ENCODE data around the gene B3GNT7. TPM values are rescaled to one million over a fixed set of nuclear protein-coding genes. Genes with fewer than 3 reads are reported as not detected.

Gene B3GNT7
- total RNA-seq, 1 experiment from 2014 or later, result 6.1 TPM

- TF ChIP-seq, protein P1, sequence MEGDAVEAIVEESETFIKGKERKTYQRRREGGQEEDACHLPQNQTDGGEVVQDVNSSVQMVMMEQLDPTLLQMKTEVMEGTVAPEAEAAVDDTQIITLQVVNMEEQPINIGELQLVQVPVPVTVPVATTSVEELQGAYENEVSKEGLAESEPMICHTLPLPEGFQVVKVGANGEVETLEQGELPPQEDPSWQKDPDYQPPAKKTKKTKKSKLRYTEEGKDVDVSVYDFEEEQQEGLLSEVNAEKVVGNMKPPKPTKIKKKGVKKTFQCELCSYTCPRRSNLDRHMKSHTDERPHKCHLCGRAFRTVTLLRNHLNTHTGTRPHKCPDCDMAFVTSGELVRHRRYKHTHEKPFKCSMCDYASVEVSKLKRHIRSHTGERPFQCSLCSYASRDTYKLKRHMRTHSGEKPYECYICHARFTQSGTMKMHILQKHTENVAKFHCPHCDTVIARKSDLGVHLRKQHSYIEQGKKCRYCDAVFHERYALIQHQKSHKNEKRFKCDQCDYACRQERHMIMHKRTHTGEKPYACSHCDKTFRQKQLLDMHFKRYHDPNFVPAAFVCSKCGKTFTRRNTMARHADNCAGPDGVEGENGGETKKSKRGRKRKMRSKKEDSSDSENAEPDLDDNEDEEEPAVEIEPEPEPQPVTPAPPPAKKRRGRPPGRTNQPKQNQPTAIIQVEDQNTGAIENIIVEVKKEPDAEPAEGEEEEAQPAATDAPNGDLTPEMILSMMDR (IDR thresholded peaks at IDR 0.05 in 2 of 3, conservative IDR thresholded peaks at IDR 0.05 in 1 of 3; ENCODE audit: borderline replicate concordance in 1 of 3, insufficient read depth in 1 of 3, low read depth in 2 of 3, low read length in 2 of 3), result no peak
- TF ChIP-seq YY1 (IDR thresholded peaks at IDR 0.05; ENCODE audit: extremely low read depth, insufficient replicate concordance, low read depth, low read length), result no peak
- no peak for TF ChIP-seq TCF7L2 (IDR thresholded peaks at IDR 0.05; ENCODE audit: borderline replicate concordance, extremely low read depth, insufficient read depth, insufficient read length)
- TF ChIP-seq, protein P2, sequence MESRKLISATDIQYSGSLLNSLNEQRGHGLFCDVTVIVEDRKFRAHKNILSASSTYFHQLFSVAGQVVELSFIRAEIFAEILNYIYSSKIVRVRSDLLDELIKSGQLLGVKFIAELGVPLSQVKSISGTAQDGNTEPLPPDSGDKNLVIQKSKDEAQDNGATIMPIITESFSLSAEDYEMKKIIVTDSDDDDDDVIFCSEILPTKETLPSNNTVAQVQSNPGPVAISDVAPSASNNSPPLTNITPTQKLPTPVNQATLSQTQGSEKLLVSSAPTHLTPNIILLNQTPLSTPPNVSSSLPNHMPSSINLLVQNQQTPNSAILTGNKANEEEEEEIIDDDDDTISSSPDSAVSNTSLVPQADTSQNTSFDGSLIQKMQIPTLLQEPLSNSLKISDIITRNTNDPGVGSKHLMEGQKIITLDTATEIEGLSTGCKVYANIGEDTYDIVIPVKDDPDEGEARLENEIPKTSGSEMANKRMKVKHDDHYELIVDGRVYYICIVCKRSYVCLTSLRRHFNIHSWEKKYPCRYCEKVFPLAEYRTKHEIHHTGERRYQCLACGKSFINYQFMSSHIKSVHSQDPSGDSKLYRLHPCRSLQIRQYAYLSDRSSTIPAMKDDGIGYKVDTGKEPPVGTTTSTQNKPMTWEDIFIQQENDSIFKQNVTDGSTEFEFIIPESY (IDR thresholded peaks at IDR 0.05; ENCODE audit: extremely low read depth, insufficient replicate concordance, low read length), result no peak
Measured at GRCh38 chr2:231347081-231347480, 48.4 kb upstream of the B3GNT7 start (continued).

DNA sequence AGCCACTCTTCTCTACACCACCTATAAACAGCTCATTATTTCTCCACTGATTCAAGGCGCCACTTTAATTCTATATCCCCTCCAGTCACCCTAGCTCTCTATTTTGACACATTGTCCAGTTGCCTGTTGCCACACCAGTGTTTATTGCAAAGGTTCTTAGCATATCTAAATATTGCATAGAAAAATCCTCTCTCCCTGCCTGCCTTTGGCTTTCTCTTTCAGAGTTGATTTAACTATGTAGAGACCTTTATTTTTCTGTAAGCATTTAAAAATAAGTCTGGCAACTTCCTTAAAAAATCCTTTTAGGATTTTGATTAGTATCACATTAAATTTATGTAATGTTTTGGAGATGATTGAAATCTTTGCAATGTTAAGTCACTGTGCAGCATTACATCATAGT lies 47.9 kb upstream of the B3GNT7 start:
- Histone ChIP-seq H3K4me2 (ENCODE audit: low read length) (no peak overlapping the region), H3K9me2 (ENCODE audit: insufficient read depth) (no peaks in the 10 kb centered on the region; the same call in 1 of the 2 replicates), H3K27me3 (ENCODE audit: insufficient read depth, low read length) (no peaks in the 10 kb centered on the region), H4K20me1 (ENCODE audit: insufficient read depth) (no peaks in the 10 kb centered on the region), H3K27ac (ENCODE audit: low read depth, low read length) (no peak overlapping the region), H3K4me1 (ENCODE audit: control insufficient read depth in 1 of 2, insufficient read depth in 2 of 2, low read length in 2 of 2) (no peaks in the 10 kb centered on the region), H3K9me3 (ENCODE audit: control insufficient read depth in 1 of 2, insufficient read depth in 1 of 2, low read depth in 1 of 2, low read length in 2 of 2) (no peaks in the 10 kb centered on the region), H3K9ac (ENCODE audit: low read length) (no peak overlapping the region), H2AFZ (ENCODE audit: low read depth, low read length, poor library complexity, severe bottlenecking) (no peak overlapping the region), H3K36me3 (ENCODE audit: control insufficient read depth in 1 of 2, insufficient read depth in 2 of 2, low read length in 2 of 2) (no peaks in the 10 kb centered on the region), H3K79me2 (ENCODE audit: insufficient read depth, low read length) (no peaks in the 10 kb centered on the region), H3K4me3 (replicated peaks in 1 of 2; ENCODE audit: low read depth in 1 of 2, low read length in 2 of 2) (no peak overlapping the region)
- no TSS peak for BruUV-seq (replicated peaks)
- POLR2A ChIA-PET, result no interaction called here
- intact Hi-C loops (cut with micrococcal nuclease), result no loop called here
- no peak for TF ChIP-seq EZH2phosphoT487 (IDR thresholded peaks at IDR 0.05; ENCODE audit: borderline replicate concordance)
- no peak for TF ChIP-seq JUND (IDR thresholded peaks at IDR 0.05)
- TF ChIP-seq POLR2AphosphoS5 (IDR thresholded peaks at IDR 0.05; ENCODE audit: low read depth, low read length), result no peak
- no peak for TF ChIP-seq SIN3A (IDR thresholded peaks at IDR 0.05; ENCODE audit: low read depth)
- no peak for TF ChIP-seq FOSL1 (IDR thresholded peaks at IDR 0.05; ENCODE audit: low read depth)
- TF ChIP-seq EGR1 (IDR thresholded peaks at IDR 0.05; ENCODE audit: low read depth), result no peak
- TF ChIP-seq EZH2 (IDR thresholded peaks at IDR 0.05), result no peak
- TF ChIP-seq SP1 (IDR thresholded peaks at IDR 0.05; ENCODE audit: low read depth), result no peak
- TF ChIP-seq TCF7L2 (IDR thresholded peaks at IDR 0.05; ENCODE audit: borderline replicate concordance, extremely low read depth, insufficient read depth, insufficient read length), result no peak
- TF ChIP-seq SRF (IDR thresholded peaks at IDR 0.05; ENCODE audit: low read depth), result no peak
- no peak for TF ChIP-seq RAD21 (IDR thresholded peaks at IDR 0.05; ENCODE audit: low read depth)
- TF ChIP-seq ATF3 (IDR thresholded peaks at IDR 0.05), result no peak
- CTCF ChIA-PET, result no interaction called here
- no peak for ATAC-seq
- DNase-seq (ENCODE audit: low read depth, low spot score), result no peak
- RAD21 ChIA-PET (ENCODE audit: low non-redundant PET in 1 of 2, low total read pairs in 2 of 2, uncharacterized antibody in 2 of 2, unreplicated experiment in 2 of 2), result no interaction called here
